ENCODE data around the gene COLEC11. TPM values are rescaled to one million over a fixed set of nuclear protein-coding genes. Genes with fewer than 3 reads are reported as not detected.
A peak's percentile ranks its signal among the peaks of the same experiment; 100 is the strongest.

Gene COLEC11
- total RNA-seq, 1 donor from 2014 or later = 40.1 TPM

DNA sequence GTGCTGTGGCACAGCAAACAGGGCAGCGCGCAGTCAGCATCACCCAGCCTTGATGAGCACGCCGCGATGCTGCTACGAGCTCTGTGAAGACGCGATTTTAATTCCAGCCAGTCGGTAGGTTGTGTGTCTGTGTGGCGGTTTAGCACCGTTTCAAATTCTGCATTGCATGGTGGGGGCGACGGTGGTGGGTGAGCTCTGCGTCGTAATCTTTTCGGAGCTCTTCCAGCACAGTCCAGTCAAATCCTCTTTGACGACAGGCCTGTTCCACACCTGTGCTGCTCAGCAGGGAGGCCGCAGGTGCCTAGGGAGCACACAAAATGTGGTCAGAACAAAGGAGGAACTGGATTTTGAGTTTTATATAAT is 71.7 kb downstream of the COLEC11 start:
- ATAC-seq = no peak

DNA sequence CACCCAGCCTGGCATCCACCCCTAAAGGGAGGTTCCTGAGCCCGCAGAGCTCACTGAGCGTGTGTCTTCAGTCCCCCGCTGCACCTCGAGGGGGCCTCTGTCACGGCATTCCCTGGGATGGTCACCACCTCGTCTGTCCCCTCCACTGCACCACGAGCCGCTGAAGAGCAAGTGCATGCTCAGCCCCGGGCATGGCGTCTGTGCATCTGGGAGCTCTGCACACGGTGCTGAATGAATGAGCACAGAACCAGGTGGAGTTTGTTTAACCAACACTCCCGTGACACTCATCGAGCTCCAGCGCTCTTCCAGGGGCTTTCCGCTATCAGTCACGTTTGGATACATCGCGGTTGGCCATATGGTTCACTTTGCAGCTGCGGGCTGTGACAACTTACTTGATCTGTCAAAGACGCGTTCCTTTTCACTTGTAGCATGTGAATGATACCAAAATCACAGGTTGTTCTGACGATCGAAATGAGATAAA is 72.3 kb downstream of the COLEC11 start:
- ATAC-seq = no peak
- peak; percentile 33 for DNase-seq (ENCODE audit: low spot score)

More for the DNA sequence above, 71.7 kb downstream of the COLEC11 start:
- DNase-seq (ENCODE audit: low spot score) = peak; percentile 16

DNA sequence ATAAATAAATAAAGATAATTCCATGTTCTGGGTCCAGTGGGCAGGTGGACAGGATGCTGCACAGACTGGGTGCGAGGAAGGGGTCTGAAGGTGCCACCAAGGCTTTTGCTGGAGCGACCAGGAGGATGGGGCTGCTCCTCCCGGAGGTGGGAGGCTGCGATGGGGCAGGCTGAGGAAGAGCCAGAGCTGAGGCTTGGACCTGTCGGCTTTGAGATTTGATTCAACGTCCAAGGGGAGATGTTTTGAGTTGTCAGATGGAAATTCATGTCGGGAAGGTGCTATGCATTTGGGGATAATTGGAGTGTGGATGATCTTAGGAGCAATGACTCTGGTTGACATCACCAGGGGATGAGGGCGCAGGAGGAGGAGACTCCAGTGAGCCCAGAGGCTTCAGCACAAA is 74.7 kb downstream of the COLEC11 start:
- no peak for DNase-seq (ENCODE audit: low spot score)
- no peak for ATAC-seq

DNA sequence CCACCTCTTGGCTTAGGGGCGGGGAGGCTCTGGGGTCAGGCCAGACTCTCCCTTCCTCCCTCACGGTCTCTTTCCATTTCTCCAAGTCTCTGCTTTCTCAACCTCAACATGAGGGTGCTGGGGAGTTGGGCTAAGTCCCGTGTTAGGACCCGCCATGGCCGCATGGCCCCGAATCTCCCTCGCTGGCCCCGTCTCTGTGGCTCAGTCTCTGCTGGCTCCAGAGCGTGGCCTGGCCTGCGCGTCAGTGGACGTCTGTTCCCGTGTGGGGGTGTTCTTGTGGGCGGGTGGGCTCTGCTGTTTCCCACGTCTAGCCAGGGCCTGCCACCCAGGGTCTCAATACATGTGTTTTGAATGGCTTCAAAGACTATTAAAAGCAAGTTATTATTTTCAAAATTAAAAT is 75.5 kb downstream of the COLEC11 start:
- DNase-seq (ENCODE audit: low spot score) (no peak), ATAC-seq (no peak)

DNA sequence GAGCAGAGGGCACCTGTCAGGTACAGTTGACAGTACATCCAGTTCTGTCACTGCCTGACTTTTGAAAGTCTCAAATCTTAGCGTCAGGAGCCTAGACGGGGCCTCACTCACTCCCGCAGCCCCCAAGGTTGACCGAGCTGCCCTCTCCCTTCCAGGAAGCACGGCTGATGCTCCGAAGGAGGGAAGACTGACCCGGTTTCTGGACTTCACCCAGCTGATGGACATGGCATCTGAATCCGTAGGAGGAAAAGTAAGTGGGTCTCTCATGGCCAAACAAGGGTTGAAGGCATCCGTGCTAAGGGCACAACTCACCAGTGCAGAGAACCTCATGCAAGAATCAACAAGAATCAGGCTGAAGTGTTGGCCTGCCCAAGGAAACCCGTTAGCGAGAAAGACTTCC is 76.0 kb downstream of the COLEC11 start:
- DNase-seq (ENCODE audit: low spot score) (no peak), ATAC-seq (no peak)

DNA sequence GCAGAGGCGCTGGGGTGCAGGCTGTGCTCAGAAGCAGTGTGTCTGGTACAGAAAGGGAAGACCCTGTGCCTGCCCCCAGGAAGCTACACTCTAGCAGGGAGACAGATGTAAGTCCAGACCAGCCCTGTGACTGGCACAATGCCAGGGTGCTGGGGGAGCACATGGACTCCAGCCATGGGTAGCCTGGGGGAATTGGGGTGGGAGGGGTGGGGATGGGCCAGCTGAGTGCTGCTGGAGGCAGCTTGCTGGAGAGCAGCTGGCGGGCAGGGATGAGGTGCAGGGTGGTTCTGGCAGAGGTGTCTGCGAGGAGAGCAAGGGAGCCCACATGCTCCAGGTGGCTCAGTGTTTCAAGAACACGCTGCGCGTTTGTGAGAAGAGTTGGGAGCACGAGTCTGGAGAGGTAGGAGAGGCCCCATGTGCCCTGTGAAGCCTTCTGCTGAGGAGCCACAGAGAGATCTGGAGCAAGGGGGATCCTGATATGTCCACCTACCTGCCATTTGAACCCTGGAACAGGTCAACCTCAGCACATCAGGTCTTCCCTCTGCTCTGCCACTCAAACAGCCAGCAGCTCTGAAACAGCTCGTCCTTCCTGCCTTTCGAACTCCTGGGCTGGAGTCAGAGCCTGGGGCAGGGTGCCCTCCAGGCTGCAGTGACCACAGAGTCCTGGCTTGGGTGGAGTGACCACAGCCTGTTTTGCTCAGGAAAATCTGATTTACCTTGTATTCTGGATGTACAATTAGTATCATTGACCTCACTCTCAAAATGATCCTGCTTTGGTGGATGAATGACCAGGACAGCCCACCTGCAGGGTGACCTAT is 78.2 kb downstream of the COLEC11 start:
- ATAC-seq (no peak), DNase-seq (ENCODE audit: low spot score) (no peak)

DNA sequence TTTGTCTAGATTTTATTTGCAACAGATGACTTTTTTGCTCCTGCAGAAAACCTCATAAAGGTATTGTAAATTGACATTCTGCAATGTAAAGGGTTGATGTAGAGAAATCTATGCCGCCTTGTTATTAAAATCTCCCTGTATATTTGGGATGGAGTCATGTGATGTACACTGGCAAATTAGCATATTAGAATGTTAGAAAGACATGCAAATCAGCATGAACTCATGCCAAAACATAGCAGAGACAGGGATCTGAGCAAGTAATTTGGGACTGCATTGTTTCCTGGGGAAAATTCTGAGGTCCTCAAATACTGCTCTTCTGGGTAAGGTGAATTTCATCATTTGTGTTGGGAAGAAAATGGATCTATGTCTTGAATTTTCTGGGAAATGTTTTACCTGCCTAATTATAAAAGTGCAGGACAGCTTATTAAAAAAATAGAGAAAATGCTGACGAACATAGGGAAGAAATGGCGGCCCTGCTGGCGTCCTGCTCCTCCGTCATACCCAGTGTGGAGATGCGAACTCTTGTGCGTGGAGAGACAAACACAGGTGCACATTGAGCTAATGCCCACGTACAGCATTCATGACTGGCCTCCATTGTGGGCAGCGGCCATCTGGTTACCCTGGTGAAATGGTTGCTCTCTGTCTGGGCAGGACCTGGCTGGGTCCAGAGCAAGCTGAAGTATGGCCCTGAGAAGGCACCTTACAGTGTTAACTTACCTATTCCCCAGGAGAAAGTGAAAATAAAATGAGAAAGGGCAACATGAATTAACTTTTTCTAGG is 79.3 kb downstream of the COLEC11 start:
- ATAC-seq = no peak
- DNase-seq (ENCODE audit: low spot score) = no peak

DNA sequence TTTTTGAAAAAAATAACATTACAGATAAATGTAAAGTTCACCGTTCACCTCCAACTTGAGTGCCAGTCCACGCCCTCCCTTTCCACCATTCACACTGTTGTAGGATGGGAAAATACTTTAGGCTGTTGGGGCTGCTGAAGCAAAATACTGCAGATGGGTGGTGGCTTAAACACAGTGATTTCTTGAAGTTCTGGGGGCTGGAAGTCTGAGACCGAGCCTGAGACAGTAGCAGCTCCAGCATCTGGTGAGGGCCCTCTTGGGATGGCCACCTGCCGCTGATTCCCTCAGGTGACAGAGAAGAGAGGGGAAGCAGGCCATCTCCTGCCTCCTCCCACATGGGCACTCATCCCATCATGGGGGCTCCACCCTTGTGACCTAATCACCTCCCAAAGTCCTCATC is 80.8 kb downstream of the COLEC11 start:
- ATAC-seq = no peak
- no peak for DNase-seq (ENCODE audit: low spot score)

DNA sequence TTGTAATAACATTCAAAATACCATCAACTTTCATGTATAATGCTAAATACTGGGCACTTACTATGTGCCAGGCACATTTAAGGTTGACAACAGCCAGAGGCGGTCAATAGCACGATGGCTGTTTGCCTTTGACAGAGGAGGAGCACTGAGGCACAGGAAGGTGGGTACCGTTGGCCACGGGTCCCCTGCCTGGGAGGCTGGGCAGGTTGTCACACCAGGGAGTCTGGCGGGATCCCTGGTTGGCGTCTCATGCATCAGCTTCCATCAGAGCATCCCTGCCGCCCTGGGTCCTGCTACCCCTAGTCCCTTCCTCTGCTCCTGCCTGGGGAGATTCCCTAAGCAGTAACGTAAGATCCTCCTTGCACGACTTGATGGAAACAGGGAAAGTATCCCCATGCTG is 82.5 kb downstream of the COLEC11 start:
- ATAC-seq (no peak), DNase-seq (ENCODE audit: low spot score) (no peak)

DNA sequence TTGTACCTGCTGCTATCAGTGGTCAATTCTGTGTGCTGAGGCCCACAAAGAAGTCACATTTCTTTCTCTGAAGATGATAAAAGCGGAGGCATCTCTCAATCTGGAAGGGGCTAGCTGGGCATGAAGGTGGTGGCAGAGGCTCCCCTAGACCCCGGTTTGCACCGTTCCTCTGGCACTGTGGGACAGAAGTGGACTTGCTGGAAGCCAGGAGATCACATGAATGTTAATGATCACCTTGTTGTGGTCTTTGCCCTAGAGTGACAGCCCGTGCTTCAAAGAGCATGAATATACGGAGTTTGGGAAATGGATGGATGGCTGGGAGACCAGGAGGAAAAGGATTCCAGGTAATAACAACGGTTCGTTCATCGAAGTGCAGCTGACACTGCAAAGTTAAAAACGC is 83.3 kb downstream of the COLEC11 start:
- DNase-seq (ENCODE audit: low spot score) = no peak
- no peak for ATAC-seq

DNA sequence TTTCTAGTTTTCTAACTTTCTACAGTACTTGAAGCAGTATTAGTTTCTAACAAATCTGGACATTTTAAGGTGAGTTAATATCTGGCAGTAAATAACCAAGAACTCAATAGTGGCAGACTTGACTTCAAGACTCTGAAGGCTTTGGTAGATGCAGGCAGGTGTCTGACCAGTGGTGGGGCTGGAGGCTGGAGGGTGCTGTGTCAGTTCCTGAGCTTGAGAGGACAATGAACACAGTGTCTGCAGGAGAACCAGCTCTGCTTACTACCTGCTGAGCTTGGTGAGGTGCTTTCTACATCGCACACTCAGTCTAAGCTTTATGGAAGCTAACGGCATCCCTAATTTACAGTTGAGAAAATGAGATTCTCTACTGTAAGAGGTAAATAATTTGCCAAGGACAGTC is 84.3 kb downstream of the COLEC11 start:
- no peak for DNase-seq (ENCODE audit: low spot score)
- no peak for ATAC-seq

DNA sequence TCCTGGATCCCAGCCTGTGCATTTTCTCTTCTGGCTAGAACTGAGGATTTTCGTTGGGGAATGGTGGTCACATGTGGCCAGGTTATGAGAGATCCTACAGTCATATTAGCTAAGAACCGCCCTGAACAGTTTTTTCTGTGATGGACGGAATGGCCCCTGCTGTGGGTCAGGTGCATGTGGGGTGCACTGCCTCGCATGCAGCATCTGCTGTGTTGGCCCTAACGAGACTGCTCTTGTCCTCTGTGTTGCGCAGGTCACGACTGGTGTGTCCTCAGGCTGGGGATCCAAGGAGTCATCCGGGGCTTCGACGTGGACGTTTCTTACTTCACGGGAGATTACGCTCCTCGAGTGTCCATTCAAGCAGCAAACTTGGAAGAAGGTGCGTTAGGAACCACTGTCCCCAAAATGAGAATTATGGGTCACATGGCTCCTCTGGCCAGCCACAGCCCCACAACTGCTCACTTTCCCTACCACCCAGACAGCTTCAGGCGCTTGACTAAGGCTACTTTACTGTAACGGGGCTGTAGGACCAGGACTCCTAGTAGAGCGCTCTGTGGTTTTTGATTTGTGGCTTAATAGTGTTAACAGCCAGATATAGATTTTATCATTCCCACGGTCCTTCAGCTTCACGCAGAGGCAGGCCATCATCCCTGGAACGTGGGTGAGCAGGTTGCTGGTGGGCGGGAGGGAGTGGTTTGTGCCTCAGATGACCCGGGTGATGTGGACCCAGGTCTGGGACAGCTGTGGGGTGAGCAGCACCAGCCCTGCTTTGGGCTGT is 84.9 kb downstream of the COLEC11 start:
- no peak for DNase-seq (ENCODE audit: low spot score)
- no peak for ATAC-seq

DNA sequence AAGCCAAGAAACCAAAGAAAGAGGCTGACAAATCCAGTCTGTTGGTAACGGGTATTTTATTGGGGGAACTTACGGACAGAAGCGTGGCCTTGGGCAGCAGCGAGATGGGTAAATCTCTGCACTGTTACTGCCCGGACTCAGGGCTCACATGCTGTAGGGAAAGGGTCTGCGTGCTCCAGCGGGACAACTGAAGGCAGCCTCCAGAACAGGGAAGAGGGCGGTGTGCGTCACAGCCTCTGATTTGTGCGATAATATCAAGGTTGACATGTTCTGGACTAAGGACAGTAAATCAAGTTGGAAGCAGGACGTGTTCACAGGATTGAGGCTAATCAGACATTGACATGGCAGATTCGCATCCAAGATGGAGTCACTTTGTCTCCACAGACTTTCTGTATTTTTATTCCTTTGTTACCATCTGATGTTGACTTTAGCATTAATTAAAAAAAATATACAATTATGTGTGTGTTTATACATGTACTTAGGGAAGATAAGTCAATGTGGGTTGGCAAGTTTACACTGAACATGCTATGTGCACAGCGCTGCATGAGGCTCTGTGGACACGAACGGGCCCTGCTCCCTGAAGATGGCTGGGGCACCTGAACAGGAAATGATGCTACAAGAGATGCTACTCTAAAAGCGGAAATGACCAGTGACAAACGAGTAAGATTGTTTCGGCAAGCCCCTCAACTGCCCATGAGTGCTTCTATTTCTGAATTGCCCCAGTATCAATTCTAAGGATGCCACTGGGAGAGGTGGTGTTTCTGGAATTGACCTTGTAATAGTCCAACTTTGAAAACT is 85.8 kb downstream of the COLEC11 start:
- ATAC-seq (no peak), DNase-seq (ENCODE audit: low spot score) (no peak)

DNA sequence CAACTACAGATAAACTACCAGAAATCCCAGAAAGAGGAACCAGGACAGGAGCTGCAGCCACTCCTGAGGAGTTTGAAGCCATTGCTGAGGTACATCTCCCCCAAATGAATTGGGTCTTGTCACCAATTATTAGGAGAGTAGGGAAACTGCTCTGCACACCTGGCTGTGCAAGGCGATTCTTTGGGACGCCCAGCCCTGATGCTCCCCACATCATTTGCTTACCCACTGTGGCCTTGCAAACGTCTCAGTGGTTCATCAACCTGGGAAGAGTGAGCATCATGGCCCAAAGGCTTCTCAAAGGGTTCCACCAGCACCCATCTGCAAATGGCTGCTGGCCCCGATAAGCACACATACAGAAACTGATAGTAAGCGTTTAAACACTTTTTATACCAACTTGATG is 86.7 kb downstream of the COLEC11 start:
- ATAC-seq (no peak), DNase-seq (ENCODE audit: low spot score) (no peak)

DNA sequence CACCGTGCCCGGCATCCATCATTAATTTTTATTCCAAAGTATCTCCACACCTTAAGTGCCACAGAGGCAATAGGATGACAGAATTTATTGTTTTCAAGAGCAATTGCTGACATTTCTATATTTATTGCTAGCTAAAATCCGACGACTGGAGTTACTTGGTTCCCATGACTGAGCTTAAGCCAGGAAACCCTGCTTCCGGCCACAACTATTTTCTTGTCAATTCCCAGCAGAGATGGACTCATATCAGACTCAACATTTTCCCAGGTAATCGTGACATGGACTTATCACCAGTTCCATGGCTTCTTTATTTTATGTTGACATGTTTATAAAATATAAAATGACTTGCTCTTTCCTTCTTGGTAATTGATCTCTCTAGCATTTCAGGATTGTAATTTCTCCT is 87.9 kb downstream of the COLEC11 start:
- no peak for DNase-seq (ENCODE audit: low spot score)
- no peak for ATAC-seq

DNA sequence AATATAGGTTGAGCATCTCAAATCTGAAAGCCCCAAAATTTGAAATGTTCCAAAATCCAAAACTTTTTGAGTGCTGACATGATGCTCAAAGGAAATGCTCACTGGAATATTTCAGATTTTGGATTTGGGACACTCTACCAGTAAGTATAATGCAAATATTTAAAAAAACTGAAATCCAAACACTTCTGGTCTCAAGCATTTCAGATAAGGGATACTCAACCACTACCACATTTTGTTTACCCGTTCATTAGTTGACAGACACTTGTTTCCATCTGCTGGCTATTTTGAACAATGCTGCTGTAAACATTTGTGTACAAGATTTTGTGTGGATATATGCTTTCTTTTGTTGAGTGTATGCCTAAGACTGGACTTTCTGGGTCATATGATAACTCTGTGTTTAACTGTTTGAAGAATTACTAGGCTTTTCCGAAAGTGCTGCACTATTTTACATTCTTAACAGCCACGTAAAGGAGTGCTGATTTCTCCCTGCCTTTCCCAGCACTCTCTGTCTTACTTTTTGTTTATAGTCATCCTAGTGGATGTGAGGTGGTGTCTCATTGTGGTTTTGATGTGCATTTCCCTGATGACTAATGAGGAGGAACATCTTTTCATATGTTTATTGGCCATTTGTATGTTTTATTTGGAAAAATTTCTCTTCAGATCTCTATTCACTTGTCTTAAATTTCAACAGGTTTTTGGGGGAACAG is 89.0 kb downstream of the COLEC11 start:
- ATAC-seq (no peak), DNase-seq (ENCODE audit: low spot score) (no peak)

DNA sequence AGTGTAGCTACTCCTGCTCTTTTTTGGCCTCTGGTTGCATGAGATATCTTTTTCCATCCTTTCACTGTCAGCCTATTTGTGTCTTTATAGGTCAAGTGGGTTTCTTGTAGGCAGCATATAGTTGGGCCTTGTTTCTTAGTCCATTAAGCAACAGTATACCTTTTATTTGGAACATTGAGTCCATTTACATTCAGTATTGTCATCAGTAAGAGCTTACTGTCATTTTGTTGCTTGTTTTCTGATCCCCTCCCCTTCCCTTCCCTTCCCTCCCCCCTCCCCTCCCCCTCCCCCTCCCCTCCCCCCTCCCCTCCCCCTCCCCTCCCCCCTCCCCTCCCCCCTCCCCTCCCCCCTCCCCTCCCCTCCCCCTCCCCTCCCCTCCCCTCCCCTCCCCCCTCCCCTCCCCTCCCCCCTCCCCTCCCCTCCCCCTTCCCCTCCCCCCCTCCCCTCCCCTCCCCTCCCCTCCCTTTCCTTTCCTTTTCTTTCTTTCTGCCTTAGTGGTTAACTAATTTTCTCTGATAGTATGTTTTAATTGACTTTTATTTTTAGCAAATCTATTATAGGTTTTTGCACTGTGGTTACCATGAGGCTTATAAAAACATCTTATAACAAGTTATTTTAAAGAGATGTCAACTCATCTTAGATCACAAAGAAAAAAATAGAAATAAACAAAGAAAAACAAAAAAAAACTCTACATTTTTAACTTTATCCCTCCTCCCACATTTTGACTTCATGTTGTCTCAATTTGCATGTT is 95.3 kb downstream of the COLEC11 start:
- no peak for ATAC-seq
- no peak for DNase-seq (ENCODE audit: low spot score)

DNA sequence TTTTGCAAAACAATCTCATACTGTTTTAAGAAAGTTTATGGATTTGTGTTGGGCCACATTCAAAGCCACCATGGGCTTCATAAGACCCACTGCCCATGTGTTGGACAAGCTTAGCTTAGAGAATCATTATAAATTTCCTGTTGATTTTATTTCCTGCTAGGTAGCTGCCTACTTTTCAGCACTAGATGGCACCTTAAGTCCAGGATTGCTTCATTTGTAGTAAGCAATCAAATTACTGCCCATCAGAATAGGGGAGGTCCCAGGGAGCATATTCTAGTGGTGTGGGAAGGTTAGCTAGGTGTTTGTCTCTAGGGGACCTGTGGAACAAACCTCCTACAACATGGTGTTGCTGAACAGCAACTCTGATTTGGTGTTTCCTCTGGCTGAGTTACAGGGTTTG is 97.5 kb downstream of the COLEC11 start:
- DNase-seq (ENCODE audit: low spot score) (no peak), ATAC-seq (peak; percentile 80)
